HepG2 (cell line): ENCODE measurements around the gene NAALADL1. TPM values are rescaled to one million over a fixed set of nuclear protein-coding genes. Genes with fewer than 3 reads are reported as not detected.

Experiments
- CC2D1A ChIP-seq: sonication (generic); formaldehyde crosslinking; IDR thresholded peaks from 2 replicates; pipeline ENCODE4 v1.8.1; 2023; ENCODE audit warnings: mild to moderate bottlenecking, missing genetic modification reagents
- CREB3 ChIP-seq: sonication (generic); formaldehyde crosslinking; IDR thresholded peaks from 2 replicates; pipeline ENCODE4 v1.5.0; 2020; ENCODE audit warnings: missing genetic modification reagents
- CREM ChIP-seq, 2 experiments: sonication (generic) in 1 of 2; formaldehyde crosslinking in 1 of 2; IDR thresholded peaks; 2 replicates each; pipeline versions ENCODE4 v1.4.0 to v1.6.1; 2016 to 2020; ENCODE audit warnings: antibody characterized with exemption in 1 of 2, mild to moderate bottlenecking in 1 of 2, missing genetic modification reagents in 1 of 2
- HNF4G ChIP-seq, 2 experiments: sonication (generic) in 1 of 2; formaldehyde crosslinking in 1 of 2; IDR thresholded peaks; 2 replicates each; pipeline versions ENCODE4 v1.4.0 to v1.6.1; 2011 to 2020; ENCODE audit warnings: borderline replicate concordance in 2 of 2, low read depth in 2 of 2, mild to moderate bottlenecking in 2 of 2, low read length in 1 of 2, missing genetic modification reagents in 1 of 2, moderate library complexity in 1 of 2
- HNRNPUL1 ChIP-seq: fragments of 200-400 bp; formaldehyde crosslinking; IDR thresholded peaks from 2 replicates; pipeline ENCODE4 v1.6.1; 2017; ENCODE audit warnings: low read depth, mild to moderate bottlenecking, low read length, moderate library complexity
- MED8 ChIP-seq: sonication (generic); formaldehyde crosslinking; IDR thresholded peaks from 2 replicates; pipeline ENCODE4 v1.8.1; 2023; ENCODE audit warnings: mild to moderate bottlenecking, missing genetic modification reagents; ENCODE audit not compliant: insufficient replicate concordance
- NFAT5 ChIP-seq: sonication (generic); formaldehyde crosslinking; IDR thresholded peaks from 2 replicates; pipeline ENCODE4 v1.4.0; 2020; ENCODE audit warnings: missing genetic modification reagents
- PHF20 ChIP-seq: sonication (generic); formaldehyde crosslinking; IDR thresholded peaks from 2 replicates; pipeline ENCODE4 v1.5.0; 2020; ENCODE audit warnings: mild to moderate bottlenecking, missing genetic modification reagents
- PRDM4 ChIP-seq: sonication (generic); formaldehyde crosslinking; IDR thresholded peaks from 2 replicates; pipeline ENCODE4 v1.9.0; 2021; ENCODE audit warnings: missing genetic modification reagents, borderline replicate concordance
- RBM22 ChIP-seq: fragments of 200-400 bp; formaldehyde crosslinking; optimal IDR thresholded peaks from 2 replicates; pipeline ENCODE3; 2017; ENCODE audit warnings: mild to moderate bottlenecking, low read length, moderate library complexity
- TOE1 ChIP-seq: sonication (generic); formaldehyde crosslinking; IDR thresholded peaks from 2 replicates; pipeline ENCODE4 v1.4.0; 2020; ENCODE audit warnings: mild to moderate bottlenecking, missing genetic modification reagents
- ZBTB7B ChIP-seq: sonication (generic); formaldehyde crosslinking; IDR thresholded peaks from 2 replicates; pipeline ENCODE4 v1.4.0; 2020; ENCODE audit warnings: missing genetic modification reagents
- ZNF256 ChIP-seq: sonication (generic); formaldehyde crosslinking; conservative IDR thresholded peaks from 2 replicates; pipeline ENCODE4 v1.4.0; 2020; ENCODE audit warnings: missing genetic modification reagents
- ZNF264 ChIP-seq: sonication (generic); formaldehyde crosslinking; IDR thresholded peaks from 2 replicates; pipeline ENCODE4 v1.4.0; 2020; ENCODE audit warnings: missing genetic modification reagents
- ZNF280D ChIP-seq: sonication (generic); formaldehyde crosslinking; IDR thresholded peaks from 2 replicates; pipeline ENCODE4 v1.5.1; 2020; ENCODE audit warnings: mild to moderate bottlenecking, missing genetic modification reagents
- polyA plus RNA-seq, 8 experiments: library from polyadenylated mRNA; depleted of rRNA in 3 of 8; stranded (reverse) in 7 of 8; unstranded in 1 of 8; fragments of >200 nt; fragmentation: Illumina TruSeq in 4 of 8; extraction: Trizol in 4 of 8; gene quantifications; 2 replicates each; pipeline versions ENCODE4 v1.2.1 to v1.2.3, GENCODE V29; 2011 to 2016; ENCODE audit warnings: low read depth in 4 of 8, missing spikeins in 1 of 8, mixed read lengths in 1 of 8; ENCODE audit not compliant: insufficient read depth in 1 of 8
- total RNA-seq, 5 experiments: library from RNA; depleted of rRNA; stranded (reverse); fragments of >200 nt; fragmentation: Illumina TruSeq; extraction: Trizol; gene quantifications; 2 replicates each; pipeline ENCODE4 v1.2.3, GENCODE V29; 2016; ENCODE audit warnings: low read depth in 1 of 5

The NAALADL1 gene
- total and polyA plus RNA-seq, 2 of the 13 experiments (the other 11 are each of a cell fraction or from before 2014, with no cell fraction given), result 9.3 to 33.9 TPM

- TF ChIP-seq NFAT5 (CRISPR knock-in tag), result peak; percentile 33; the same call in 1 of the 2 replicates
- no peak for TF ChIP-seq CC2D1A (CRISPR knock-in tag)
- no peak for TF ChIP-seq HNF4G (IDR thresholded peaks at IDR 0.05; ENCODE audit: borderline replicate concordance, low read depth, low read length)
- TF ChIP-seq HNF4G (CRISPR knock-in tag; IDR thresholded peaks at IDR 0.05; ENCODE audit: borderline replicate concordance, low read depth), result no peak; the same call in 1 of the 2 replicates
- TF ChIP-seq RBM22, result no peak
- peak; percentile 72 for TF ChIP-seq PHF20
- TF ChIP-seq HNRNPUL1, result no peak
- TF ChIP-seq ZNF264 (CRISPR knock-in tag), result no peak
- no peak for TF ChIP-seq ZNF280D
- TF ChIP-seq CREM (IDR thresholded peaks at IDR 0.05), result no peak
- no peak for TF ChIP-seq CREM (CRISPR knock-in tag; IDR thresholded peaks at IDR 0.05)
- peak; percentile 96 for TF ChIP-seq ZBTB7B
- no peak for TF ChIP-seq PRDM4 (CRISPR knock-in tag)
- TF ChIP-seq CREB3, result no peak
- TF ChIP-seq TOE1 (CRISPR knock-in tag), result peak; percentile 10; the same call in 1 of the 2 replicates
- no peak for TF ChIP-seq ZNF256 (CRISPR knock-in tag)
- peak; percentile 58 for TF ChIP-seq MED8 (CRISPR knock-in tag)
Measured at GRCh38 chr11:65013888-65014725, 44.2 kb downstream of the NAALADL1 start, which contains the start of gene ARL2 (continued).
